GM21526 (cell line): ENCODE measurements around the gene LRFN5.
"Not testable (repeated sequence)": the region's sequence is repeated elsewhere in the genome, so short reads cannot be mapped to it uniquely, and the experiment has no call there.

Experiments
- ATAC-seq: cut with Tn5 transposase; IDR thresholded peaks from one replicate; pipeline ENCODE4 v1.9.1; 2021; ENCODE audit warnings: moderate library complexity; ENCODE audit not compliant: unreplicated experiment, low FRiP score

The LRFN5 gene

GRCh38 chr14:41878321-41878720 is 271.6 kb downstream of the LRFN5 start:
- no peak for ATAC-seq

- ATAC-seq: no peak
These were observed 284.9 kb downstream of the LRFN5 start for GRCh38 chr14:41891624-41892023.

- no peak for ATAC-seq
These were observed 292.7 kb downstream of the LRFN5 start for GRCh38 chr14:41899416-41899815.

- no peak for ATAC-seq
These were observed 294.0 kb downstream of the LRFN5 start for GRCh38 chr14:41900644-41901043.

GRCh38 chr14:41901089-41901488 is 294.4 kb downstream of the LRFN5 start:
- ATAC-seq: no peak

- no peak for ATAC-seq
These were observed 298.8 kb downstream of the LRFN5 start for GRCh38 chr14:41905394-41905964.

- not testable (repeated sequence) for ATAC-seq
These were observed 304.5 kb downstream of the LRFN5 start for GRCh38 chr14:41911155-41911554.

GRCh38 chr14:41913398-41913797 is 306.7 kb downstream of the LRFN5 start:
- ATAC-seq: no peak

- no peak for ATAC-seq
These were observed 309.1 kb downstream of the LRFN5 start for GRCh38 chr14:41915732-41916131.

- ATAC-seq: no peak
These were observed 309.6 kb downstream of the LRFN5 start for GRCh38 chr14:41916313-41916712.

- no peak for ATAC-seq
These were observed 318.7 kb downstream of the LRFN5 start for GRCh38 chr14:41925409-41925808.

GRCh38 chr14:41950428-41951151 is 343.9 kb downstream of the LRFN5 start:
- ATAC-seq: no peak
